Fibroblast of skin of left quadriceps (primary cell): ENCODE measurements around the gene DCLK1.

Experiments used
- DNase-seq, 2 experiments: peaks; one replicate each; pipeline ENCODE4 v3.0.0-alpha.2; 2013; ENCODE audit warnings: low read depth in 2 of 2

Gene DCLK1

DNA sequence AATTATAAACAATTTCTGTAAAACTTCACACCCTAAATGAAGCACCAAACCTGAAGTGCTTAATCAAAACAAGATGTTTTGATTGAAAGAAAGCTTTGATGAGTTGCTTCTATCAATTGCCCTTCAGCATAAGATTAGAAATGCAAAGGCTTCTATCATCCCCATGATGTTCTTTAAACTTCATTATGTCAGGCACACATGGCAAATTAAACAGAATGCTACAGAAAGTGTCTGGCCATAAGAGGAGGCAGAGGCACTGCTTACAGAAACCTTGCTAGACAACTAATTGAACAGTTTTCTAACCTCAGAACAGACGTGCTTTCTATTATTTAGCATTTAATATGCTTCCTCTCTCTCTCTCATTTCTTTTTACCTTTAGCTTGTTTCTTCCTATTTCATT is 228.1 kb downstream of the DCLK1 start:
- no peak for DNase-seq

DNA sequence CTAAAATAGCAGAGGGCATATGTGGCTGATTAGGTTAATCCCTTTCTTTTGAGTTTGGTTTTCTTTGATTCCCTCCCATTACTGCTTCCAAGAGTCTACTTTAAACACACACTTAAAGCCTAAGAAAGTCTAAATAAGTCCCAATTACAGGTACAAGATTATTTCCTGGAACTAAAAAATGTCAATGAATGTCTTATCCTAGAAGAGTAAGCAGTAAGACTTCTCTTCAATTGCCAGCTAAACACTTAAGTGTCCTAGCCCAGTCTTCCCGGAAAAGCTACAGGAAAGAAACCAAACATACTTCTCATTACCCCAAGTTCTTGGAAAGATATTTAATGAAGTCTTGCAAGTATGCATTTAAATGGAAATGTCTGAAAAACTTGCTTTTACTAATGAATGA is 233.1 kb downstream of the DCLK1 start:
- DNase-seq: no peak

DNA sequence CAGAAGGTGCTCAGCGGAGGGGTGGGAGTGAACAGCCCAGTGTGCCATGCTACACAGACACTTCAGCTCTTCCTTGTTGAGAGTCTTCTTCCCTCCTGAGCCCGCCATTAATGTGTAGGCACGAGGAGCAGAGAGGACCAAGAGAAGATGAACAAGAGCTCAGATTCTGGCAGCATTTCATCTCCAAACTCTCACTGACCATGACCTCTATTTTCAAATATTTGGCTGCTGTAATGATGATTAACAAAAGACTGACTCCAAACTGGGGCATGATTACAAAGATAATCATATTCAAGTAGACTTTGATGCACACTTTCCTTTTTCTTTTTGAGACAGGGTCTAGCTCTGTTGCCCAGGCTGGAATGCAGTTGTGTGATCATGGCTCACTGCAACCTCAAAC is 236.5 kb downstream of the DCLK1 start:
- DNase-seq: no peak

DNA sequence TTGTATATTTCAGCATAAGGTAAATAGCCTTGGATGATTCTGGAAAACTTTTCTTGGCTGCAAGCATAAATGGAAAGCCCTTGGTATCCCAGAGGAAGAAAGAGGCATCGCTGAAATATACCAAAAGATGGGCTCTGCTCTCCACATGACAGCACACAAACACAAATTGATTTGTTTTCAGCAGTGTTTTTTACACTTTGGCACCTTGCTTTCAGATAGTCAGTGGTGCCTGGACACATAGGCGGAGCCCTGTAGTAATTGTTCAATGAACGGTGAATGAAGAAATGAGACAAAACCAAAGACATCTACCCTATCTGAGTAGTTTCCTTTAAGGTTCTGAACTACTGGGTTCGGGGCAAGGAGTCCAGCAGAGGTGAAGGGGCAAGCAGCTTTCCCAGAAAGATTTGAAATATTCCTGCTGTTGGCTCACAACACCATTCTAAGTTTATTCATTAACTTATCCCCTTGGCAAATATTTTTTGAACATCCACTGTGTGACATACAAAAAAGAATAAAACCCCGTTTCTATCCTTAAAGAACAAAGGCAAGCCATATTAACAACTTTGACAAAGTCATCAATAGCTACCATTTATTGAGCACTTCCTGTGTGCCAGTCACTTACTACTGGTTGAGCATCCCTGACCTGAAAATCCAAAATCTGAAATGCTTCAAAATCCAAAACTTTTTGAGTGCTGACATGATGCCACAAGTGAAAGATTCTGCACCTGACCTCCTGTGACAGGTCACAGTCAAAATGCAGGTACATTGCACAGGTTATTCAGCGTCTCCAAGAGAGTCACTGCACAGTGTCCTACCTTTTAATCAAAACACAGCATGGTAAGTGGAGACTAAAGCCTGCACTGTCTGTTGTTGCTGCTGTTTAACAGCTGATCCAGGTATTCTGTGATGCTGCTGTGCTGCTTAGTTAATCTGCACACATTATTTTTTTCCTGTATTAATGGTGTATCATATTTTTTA is 238.1 kb downstream of the DCLK1 start:
- DNase-seq: no peak

DNA sequence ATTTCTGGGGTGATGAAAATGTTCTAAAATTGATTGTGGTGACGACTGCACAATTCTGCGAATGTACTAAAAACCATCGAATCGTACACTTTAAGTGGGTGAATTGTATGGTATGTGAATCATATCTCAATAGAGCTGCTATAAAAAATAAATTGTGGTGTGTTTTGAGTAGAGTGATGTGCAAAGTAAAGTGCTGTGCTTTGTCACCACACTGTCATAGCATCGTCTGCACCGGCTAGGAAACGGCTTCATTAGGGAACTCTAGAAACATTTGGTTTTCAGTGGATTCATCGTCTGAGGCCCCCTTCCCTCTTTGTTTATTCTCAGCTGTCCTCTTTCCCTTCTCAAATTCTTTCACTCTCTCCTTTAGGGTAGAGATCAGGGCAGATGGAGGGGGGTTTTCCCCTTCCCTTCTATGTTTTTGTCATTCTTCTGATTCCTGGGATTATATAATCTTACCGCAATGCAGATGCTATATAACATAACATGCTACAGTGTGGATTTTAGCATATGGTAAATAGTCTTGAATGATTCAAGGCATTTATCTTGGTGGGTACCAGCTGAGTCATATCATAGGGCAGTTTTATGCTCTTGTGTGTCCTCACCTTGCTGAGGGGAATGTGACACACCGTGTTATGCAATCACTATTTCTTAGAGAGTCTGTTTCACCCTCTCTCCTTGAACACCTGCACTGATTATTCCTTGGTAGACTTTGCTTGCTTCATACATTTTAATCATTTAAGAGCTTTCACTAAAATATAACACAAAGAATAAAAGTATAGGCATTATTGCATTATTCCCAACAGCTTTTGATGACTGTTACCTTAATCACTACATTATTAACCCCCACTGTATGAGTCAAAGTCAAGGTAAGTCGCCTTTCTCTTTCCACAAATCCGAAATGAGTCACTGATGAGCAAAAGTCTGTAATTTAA is 239.4 kb downstream of the DCLK1 start:
- peak in 1 of 2 experiments; percentile 44 for DNase-seq

DNA sequence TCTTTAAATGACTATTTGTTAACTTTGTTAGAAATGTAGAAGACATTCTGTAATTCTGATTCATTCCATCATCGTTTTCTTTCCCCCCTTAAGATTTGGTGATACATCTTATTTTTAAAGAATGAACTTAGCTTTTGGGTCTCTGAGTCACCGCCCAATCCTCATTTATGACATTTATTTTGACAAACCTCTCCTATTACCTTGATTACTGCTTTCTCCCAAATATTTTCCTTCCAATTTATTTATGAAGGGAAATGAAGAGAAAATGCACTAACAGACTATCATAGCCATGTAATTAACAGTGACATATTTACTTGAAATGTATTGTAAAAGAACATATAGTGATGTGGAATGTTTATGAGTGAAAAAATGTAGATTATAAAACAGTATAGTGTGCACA is 241.6 kb downstream of the DCLK1 start:
- no peak for DNase-seq

DNA sequence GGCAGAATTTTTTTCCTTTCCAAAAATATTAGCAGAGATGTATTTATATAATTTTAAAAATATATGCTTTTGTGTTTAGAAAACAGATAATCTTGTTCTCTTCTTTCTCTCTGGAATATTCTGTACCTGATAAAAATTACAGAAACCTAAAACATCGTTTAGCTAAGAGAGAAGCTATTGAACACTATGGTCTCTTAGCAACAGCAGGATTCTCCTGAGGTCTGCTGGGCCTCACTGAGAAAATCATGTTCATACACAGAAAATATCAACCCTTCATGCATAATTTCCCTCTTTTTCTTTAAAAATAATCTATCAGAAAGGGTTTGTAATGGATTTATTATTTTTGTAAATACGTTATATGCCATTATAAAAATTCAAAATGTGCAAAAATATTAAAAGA is 242.2 kb downstream of the DCLK1 start:
- DNase-seq: no peak

DNA sequence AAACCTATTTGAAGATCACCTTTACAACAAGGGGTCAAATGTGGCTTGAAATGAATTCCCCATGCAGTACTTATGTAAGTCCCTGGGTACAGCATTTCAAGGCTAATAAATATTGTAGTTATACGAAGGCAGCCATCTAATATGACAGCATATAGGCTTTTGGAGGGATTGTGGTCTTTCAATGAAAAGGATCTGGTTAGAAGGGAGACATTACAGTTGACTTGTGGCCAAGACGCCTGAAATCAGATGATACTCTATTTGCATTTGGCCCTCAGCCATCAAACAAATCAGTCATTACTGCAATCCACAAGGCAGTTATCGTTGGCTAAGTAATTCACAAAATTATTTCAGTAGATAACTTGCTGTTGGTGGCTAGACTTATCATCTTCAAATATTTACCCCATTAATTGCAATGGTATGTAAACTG is 242.7 kb downstream of the DCLK1 start:
- peak; percentile 39 to 45 for DNase-seq

DNA sequence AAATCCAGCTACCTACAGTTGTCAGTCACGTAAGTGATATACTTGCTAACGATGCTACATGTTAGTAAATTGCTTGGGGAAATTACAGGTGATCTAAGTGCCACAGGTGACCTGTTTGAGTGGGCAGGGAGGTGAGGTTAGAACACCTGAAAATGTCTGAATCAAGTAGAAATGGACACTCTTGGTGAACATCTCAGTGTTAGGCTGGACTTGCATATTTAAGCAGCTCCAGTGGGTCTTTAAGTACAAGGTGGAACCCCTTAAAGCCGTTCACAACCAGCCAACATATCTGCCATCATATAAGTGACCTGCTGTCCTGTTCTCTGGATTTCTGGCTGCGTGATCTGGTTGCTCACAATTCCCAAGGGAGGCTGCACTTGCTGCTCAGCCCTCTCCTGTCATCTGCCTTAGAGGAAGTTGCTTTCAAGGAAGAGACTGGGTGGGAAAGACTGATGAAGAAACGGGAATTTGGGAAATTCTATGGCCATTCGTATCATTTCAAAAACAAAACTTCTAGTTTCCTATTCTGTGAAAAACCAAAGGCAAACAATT is 244.0 kb downstream of the DCLK1 start:
- DNase-seq: no peak

DNA sequence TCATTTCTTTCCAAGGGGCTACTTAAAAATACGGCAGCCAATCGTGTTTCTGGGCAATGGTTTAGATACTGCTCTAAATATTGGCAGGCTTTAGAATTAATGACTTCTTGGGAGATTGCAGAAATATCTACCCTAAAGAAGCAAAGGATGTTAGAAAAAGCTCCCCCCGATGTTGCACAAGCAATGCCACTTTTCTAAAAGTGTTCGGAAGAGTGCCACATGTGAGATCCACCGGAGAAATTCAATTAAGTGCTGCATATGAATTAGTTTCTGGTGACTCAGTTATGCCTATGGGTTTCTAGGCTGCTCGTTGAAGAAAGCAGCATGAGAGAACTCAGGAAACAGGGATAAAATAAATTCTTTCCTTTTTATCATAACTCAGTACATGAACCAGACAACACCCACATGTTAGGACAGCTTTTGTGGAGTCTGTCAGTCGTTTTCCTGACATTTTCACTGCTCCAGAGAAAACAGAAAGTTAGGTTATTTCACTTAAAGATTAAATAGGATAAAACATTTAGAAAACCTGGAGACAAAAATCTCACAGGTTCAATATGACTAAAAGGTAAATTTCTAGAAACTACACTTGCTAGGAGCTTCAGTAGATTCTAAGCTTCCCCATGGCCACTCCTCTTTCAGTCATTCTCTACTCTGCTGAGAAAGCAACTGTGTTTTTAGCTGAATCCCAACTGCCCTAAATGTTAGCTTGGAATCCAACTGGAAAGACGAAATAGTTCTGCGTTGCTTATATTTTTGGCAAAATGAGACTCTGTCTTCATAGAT is 244.7 kb downstream of the DCLK1 start:
- no peak for DNase-seq

DNA sequence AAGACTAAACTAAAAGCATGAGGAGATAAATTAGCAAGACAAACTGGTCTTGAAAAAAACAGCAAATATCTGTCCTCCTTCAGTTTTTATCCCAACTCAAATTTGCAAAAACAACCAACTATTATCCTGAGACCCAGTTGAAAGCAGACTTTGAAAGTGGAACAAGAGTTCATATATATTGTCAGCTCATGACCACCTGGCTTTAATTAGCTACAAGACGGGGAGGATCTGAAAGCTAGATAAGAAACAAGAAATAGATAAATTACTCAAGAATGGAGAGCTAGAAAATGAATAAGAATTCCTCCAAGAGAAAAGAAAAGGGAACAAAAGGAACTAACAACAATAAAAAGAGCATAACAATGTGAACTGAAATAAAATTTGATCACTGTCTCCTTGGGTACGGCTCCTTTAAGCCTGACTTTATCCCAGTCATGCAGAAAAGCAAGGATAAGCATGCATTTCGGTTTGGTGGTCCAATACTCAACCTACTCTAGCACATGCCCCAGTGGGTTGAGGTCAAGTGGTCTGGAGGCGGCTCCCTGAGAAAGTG is 246.9 kb downstream of the DCLK1 start:
- peak in 1 of 2 experiments; percentile 14 for DNase-seq

DNA sequence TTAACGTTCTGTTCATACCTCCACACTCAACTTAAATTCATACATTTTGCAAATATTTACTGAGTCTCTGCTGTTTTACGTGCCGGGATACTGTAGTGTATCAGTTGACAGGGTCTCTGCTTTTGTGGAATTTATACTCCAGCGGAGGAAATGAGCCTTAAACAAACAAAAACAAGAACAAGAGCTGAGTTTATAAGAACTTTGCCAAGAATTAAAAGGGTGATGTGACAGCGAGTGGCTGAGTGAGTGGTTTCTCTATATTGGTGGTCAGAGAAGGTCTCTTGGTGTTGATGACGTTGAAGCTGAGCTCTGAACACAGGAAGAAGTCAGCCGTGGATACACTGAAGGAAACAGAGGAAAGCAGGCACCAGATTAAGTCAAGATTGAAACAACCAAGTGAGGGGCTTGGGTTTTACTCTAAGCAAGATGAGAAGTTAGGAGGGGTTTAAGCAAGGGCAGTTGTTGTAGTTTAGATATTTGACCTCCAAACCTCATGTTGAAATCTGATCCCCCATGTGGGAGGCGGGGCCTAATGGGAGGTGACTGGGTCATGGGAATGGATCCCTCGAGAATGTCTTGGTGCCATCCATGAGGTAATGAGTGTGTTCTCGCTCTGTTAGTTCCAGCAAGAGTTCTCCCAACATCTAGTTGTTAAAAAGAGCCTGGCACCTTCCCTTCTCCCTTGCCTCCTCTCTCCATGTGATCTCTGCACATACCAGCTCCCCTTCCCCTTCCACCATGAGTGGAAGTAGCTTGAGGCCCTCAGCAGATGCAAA is 248.3 kb downstream of the DCLK1 start:
- DNase-seq: no peak

DNA sequence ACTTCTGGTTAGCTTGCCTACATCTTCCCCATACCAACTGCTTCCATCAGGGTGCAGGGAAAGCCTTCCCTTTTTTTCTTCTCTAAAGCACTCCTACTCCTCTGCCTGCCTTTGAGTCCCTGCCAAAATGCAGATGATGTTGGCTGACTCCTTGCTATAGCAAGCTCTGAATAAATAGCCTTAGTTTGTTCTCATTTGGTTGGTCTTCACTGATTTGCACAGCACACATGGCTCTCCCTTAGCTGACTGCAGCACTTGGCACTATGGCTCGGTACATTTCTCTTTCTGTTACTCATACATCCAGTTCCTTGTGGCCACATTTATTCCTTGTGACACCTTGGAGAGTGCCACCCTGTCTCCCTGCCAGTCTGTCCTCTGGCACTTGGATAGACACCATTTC is 249.8 kb downstream of the DCLK1 start:
- no peak for DNase-seq

DNA sequence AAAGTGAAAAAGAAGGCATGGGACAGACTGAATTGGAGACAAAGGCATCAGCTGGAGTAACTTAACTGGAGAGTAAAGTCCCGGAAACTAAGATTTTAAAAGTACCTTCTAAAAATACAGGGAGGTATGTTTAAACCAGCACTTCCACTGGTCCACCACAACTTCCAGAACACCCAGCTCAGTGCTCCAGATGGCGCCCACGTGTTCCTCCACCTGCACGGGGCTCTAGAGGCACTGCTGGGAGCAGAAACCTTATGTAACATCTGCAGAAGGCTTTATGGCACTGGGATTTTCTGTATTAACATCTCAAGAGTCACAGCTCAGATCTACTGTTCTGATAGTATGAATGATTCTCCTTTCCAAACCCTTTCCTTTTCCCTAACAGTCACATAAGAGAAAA is 252.1 kb downstream of the DCLK1 start:
- DNase-seq: no peak

DNA sequence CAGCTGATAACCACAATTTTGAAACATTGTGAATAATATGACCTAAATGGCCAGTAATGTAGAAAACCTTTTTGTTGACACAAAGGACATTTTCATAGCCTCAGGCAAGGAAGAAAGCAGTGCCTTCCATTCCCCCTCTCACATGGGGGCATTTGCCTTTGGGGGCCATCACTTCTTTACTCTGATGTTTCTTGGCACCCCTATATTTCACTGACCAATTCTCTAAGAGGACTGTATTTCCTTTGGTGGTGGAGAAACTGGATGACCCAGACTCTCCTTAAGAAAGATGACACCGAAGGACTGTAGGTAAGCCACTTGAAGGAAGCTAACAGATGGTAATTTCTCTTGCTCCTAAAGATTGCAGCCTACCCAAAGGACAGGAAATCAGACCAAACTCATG is 254.6 kb downstream of the DCLK1 start:
- DNase-seq: no peak

DNA sequence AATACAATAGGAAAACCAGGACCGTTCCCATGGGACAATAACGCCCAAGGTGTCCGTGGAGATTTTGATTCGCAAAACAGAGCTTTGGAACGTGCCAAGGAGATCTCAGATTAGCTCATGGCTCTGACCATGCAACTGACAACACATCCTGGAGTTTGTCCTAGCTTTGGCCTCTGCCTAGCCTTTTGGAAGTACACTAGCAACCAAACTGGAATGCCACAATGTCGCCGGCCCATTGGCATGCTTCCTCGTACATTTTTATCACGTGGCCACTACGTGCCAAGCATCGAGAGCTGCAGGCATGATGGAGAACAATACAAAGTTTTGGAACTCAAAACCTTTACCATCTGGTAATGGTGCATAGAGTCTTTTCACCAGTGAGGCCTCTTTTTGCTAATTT is 256.5 kb downstream of the DCLK1 start:
- no peak for DNase-seq

DNA sequence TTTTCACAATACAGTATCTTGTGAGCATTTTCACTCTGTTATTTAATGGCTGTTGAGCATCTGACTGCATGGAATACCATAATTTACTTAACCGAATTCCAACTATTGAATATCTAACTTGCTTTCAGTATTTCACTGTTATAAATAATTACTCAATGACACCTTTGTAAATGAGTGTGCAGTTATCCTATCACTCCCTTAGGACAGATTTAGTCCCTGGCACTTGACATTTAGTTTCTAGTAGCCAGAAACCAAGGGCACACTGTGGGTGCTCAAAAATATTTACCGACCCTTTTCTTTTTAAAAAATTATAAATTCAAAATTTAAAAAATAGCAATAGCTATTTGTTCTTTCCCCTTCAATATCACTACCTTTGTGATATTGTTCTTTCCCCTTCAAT is 258.8 kb downstream of the DCLK1 start:
- no peak for DNase-seq

DNA sequence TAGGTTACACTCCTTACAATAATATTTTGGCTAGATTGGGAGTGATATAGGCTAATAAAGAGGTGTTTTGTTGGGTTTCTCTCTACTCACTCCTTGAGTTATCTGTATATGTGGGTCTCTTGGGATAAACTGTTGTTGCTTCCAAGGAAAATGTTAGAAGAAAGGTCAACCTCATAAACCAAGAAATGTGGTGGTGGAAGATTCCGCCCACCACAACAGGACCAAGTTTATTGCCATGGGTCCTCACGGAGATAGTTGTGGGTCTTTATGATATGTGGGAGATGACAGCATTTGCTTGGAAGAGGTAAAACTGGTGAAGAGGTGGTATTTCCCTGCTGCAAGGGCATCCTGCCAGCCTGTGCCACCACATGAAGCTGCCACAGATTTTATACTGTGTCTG is 259.6 kb downstream of the DCLK1 start:
- DNase-seq: no peak

DNA sequence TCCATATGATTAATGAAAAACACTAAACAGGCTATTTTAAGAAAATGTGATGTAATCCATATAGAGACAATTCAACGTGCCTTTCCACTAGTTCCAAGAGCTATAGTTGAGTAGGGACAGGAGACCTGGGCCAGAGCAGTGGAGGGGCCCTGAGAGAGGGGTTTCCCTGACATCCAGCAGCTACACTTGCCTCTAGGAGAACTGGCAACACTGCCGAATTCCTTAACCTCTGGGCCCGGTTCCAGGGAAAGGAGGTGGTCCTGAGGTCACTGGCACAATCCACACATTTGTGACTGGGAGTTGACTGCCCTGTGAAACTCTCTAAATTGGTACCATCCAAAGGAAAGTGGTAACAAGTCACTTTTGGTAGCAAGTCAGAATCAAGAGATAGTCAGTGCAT is 264.4 kb downstream of the DCLK1 start:
- DNase-seq: no peak
